Measurements from ENCODE around the gene SEMA4D. TPM values are rescaled to one million over a fixed set of nuclear protein-coding genes. Genes with fewer than 3 reads are reported as not detected.

The SEMA4D gene
- total and polyA plus RNA-seq, 2 donors from 2014 or later: 18.9 to 147 TPM

DNA sequence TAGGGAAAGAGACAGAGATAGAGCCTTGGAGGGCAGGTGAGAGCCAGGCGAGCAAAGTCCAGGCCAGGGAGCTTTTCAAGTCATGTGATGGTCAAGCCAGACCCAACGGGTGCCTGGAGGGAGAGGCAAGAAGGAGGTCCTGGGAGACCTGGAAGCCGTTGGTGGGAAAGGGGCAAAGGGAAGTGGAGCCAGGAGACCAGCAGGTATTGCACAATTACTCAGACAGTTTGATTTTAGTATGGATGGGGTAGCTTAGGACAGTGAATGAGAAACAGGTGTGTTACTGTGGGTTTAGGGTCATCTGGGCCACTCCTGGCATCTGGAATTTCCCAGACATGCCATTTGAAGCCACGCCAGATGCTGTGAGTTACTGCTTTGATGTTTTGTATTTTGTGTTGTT lies 174.5 kb downstream of the SEMA4D start:
- H3K9ac ChIP-seq (ENCODE audit: low read length in 3 of 3): no peak overlapping the region
- no peaks in the 10 kb centered on the region for H3K27me3 ChIP-seq (ENCODE audit: control insufficient read depth, insufficient read depth, low read length)
- H3K4me3 ChIP-seq (ENCODE audit: low read length in 3 of 3): peak overlapping the region in 1 of 3 donors; percentile 22
- H3K4me1 ChIP-seq (ENCODE audit: control insufficient read depth in 2 of 3, insufficient read depth in 2 of 3, low read depth in 1 of 3, low read length in 3 of 3): peaks cover 0 to 13% (median 12%) of the 10 kb centered on the region in 3 donors
- peaks cover 7 to 12% (median 11%) of the 10 kb centered on the region in 3 donors for H3K36me3 ChIP-seq (ENCODE audit: control insufficient read depth in 2 of 3, insufficient read depth in 3 of 3, low read length in 3 of 3)
- intact Hi-C loops (cut with DNase I): no loop called here
- H3K9me3 ChIP-seq (ENCODE audit: control insufficient read depth in 2 of 3, insufficient read depth in 1 of 3, low read length in 3 of 3): no peaks in the 10 kb centered on the region
- no peak for FAIRE-seq
- DNase-seq: no peak
- TF ChIP-seq, protein P1, sequence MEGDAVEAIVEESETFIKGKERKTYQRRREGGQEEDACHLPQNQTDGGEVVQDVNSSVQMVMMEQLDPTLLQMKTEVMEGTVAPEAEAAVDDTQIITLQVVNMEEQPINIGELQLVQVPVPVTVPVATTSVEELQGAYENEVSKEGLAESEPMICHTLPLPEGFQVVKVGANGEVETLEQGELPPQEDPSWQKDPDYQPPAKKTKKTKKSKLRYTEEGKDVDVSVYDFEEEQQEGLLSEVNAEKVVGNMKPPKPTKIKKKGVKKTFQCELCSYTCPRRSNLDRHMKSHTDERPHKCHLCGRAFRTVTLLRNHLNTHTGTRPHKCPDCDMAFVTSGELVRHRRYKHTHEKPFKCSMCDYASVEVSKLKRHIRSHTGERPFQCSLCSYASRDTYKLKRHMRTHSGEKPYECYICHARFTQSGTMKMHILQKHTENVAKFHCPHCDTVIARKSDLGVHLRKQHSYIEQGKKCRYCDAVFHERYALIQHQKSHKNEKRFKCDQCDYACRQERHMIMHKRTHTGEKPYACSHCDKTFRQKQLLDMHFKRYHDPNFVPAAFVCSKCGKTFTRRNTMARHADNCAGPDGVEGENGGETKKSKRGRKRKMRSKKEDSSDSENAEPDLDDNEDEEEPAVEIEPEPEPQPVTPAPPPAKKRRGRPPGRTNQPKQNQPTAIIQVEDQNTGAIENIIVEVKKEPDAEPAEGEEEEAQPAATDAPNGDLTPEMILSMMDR (IDR thresholded peaks at IDR 0.05; ENCODE audit: borderline replicate concordance, extremely low read depth, insufficient read depth): no peak
- no peak overlapping the region for H3K27ac ChIP-seq (ENCODE audit: low read depth in 2 of 2, low read length in 2 of 2)

DNA sequence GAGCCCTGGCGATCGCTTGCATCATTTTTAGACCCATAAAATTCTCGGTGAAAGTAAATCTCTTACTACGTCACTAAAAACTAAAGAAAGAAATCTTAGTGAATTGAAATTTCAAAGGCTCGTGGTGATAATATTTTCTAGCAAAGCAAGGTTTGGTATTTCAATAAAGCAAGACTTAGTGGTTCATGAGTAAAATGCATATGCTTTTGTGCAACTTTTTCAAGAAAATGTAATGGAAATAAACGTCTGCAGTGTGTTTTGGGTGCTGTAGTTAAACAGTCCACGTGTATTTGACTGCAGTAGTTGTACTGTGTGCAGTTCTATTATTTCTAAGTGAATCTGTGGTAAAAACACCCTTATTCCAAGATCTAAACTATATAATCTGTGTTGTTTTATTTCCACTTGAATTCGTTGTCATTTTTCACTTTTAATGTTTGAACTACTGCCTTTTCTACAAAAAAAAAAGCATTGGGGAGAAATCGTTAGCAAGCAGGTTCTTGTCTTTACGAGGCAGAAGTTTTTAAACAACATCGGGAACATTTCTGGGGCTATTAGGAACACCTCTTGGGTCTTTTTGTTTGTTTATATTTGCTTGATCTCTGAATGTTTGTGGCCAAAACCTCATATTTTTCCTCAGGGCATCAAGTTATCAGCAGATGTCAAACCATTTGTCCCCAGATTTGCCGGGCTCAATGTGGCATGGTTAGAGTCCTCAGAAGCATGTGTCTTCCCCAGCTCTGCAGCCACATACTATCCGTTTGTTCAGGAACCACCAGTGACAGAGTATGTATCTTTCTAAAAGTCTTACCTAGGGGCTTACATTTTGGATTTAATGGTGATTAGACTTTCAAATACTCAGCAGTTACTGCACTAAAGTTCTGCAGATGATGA lies 178.7 kb downstream of the SEMA4D start:
- H3K36me3 ChIP-seq (ENCODE audit: control insufficient read depth in 2 of 3, insufficient read depth in 3 of 3, low read length in 3 of 3): peaks cover 0 to 8% (median 3%) of the 10 kb centered on the region in 3 donors
- peak overlapping the region; percentile 18 to 90 (median 81) for H3K9ac ChIP-seq (ENCODE audit: low read length in 3 of 3)
- peak overlapping the region; percentile 63 to 77 (median 77) for H3K4me3 ChIP-seq (ENCODE audit: low read length in 3 of 3)
- peaks cover 3 to 16% (median 13%) of the 10 kb centered on the region in 3 donors for H3K4me1 ChIP-seq (ENCODE audit: control insufficient read depth in 2 of 3, insufficient read depth in 2 of 3, low read depth in 1 of 3, low read length in 3 of 3)
- H3K9me3 ChIP-seq (ENCODE audit: control insufficient read depth in 2 of 3, insufficient read depth in 1 of 3, low read length in 3 of 3): no peaks in the 10 kb centered on the region
- FAIRE-seq (peak; percentile 57), DNase-seq (peak in 3 of 5 donors; percentile 41 to 55 (median 49))
- intact Hi-C loops (cut with DNase I): no loop called here
- TF ChIP-seq, protein P1 (IDR thresholded peaks at IDR 0.05; ENCODE audit: borderline replicate concordance, extremely low read depth, insufficient read depth): no peak
- H3K27ac ChIP-seq (ENCODE audit: low read depth in 2 of 2, low read length in 2 of 2): peak overlapping the region; percentile 98 to 99
- H3K27me3 ChIP-seq (ENCODE audit: control insufficient read depth, insufficient read depth, low read length): no peaks in the 10 kb centered on the region

DNA sequence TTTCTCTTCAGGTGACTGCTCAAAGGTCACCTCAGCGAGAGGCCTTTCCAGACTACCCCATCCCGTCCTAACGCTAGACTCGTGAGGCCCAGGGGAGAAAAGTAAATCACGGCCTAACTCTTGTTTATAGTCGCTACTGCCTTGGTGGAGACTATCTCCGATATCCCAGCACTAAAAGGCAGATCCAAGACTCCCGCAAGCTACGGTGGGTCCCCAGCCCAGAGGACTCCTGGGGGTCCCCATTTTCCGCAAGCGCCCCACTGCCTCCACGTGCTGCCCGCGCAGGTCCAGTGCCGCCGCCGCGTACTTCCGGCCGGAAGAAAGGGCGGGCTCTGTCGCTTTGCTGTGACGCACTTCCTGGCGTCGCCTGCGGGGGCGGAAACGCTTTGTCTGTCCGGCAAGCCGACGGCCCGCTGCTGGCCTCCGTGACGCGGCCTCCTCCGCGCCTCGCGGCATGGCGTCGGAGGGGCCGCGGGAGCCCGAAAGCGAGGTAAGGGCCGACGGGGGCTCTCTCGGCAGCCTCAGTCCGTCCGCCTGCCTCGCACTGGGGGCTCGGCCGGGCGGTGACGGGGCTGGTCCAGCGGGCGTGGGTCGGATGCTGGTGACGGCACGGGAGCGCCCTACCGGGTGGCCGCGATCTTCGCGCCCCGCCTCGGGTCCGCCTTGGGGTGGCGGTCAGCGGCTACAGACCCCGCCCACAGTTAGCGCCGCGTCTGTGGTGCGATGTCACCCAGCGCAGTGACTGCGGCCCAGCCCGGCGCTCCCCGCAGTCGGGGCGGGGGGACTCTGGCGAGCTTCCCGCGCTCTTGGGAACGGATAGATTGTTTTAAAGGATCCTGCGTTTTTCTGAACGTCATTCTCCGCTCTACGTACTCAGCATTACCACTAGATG lies 179.5 kb downstream of the SEMA4D start, which contains the start of gene SECISBP2:
Gene SECISBP2 (plus strand): TSS at position 378 of the 892 bp plus-strand sequence. CDS start 77 bp downstream, at position 455.
- Histone ChIP-seq H3K4me3 (ENCODE audit: low read length in 3 of 3) (peak within 1 kb of the TSS; percentile 65 to 89 (median 77)), H3K27ac (ENCODE audit: low read depth in 2 of 2, low read length in 2 of 2) (peak within 1 kb of the TSS; percentile 98 to 99), H3K4me1 (ENCODE audit: control insufficient read depth in 2 of 3, insufficient read depth in 2 of 3, low read depth in 1 of 3, low read length in 3 of 3) (peaks cover 3 to 14% (median 10%) of the 10 kb centered on the region in 3 donors), H3K27me3 (ENCODE audit: control insufficient read depth, insufficient read depth, low read length) (no peaks in the 10 kb centered on the region), H3K9me3 (ENCODE audit: control insufficient read depth in 2 of 3, insufficient read depth in 1 of 3, low read length in 3 of 3) (no peaks in the 10 kb centered on the region), H3K9ac (ENCODE audit: low read length in 3 of 3) (peak within 1 kb of the TSS; percentile 66 to 90 (median 81)), H3K36me3 (ENCODE audit: control insufficient read depth in 2 of 3, insufficient read depth in 3 of 3, low read length in 3 of 3) (peaks cover 0 to 8% (median 3%) of the 10 kb centered on the region in 3 donors)
- peak; percentile 96 to 99 (median 98) for DNase-seq
- TF ChIP-seq, protein P1 (IDR thresholded peaks at IDR 0.05; ENCODE audit: borderline replicate concordance, extremely low read depth, insufficient read depth): peak; percentile 68
- no peak for FAIRE-seq
- intact Hi-C loops (cut with DNase I): no loop called here

All from kidney (tissue), 14 donors.